GM23338 (cell line): ENCODE data around the gene GUCD1. TPM values are rescaled to one million over a fixed set of nuclear protein-coding genes. Genes with fewer than 3 reads are reported as not detected.
"Not testable (repeated sequence)": the region's sequence is repeated elsewhere in the genome, so short reads cannot be mapped to it uniquely, and the experiment has no call there.

Experiments used
- ATAC-seq: fragments of 200-7000 bp; cut with Tn5 transposase; 3 replicates; pipeline ENCODE4 v1.9.1; 2020
- DNase-seq: peaks from one replicate; pipeline ENCODE4 v3.0.0-alpha.2; 2015; ENCODE audit warnings: low spot score
- H2AFZ ChIP-seq: fragments of 200-600 bp; sonication (generic); 2 replicates; pipeline ENCODE4 v1.8.0; 2016; ENCODE audit warnings: antibody characterized with exemption, mild to moderate bottlenecking, moderate library complexity
- H3F3A ChIP-seq: fragments of 200-600 bp; sonication (generic); replicated peaks from 2 replicates; pipeline ENCODE4 v1.8.0; 2017; ENCODE audit warnings: antibody characterized with exemption, mixed run types, low read depth
- H3K27ac ChIP-seq: fragments of 200-600 bp; sonication (generic); 2 replicates; pipeline ENCODE4 v1.6.1; 2016; ENCODE audit warnings: low read depth
- H3K27me3 ChIP-seq: fragments of 200-600 bp; sonication (generic); 2 replicates; pipeline ENCODE4 v1.8.0; 2016; ENCODE audit warnings: mild to moderate bottlenecking, mixed run types, moderate library complexity; ENCODE audit not compliant: insufficient read depth
- H3K36me3 ChIP-seq: fragments of 200-600 bp; sonication (generic); 2 replicates; pipeline ENCODE4 v1.8.0; 2016; ENCODE audit warnings: mild to moderate bottlenecking; ENCODE audit not compliant: insufficient read depth
- H3K4me1 ChIP-seq: fragments of 200-600 bp; sonication (generic); 2 replicates; pipeline ENCODE4 v1.8.0; 2016; ENCODE audit warnings: mild to moderate bottlenecking, moderate library complexity; ENCODE audit not compliant: insufficient read depth
- H3K4me2 ChIP-seq: fragments of 200-600 bp; sonication (generic); 2 replicates; pipeline ENCODE4 v1.7.1; 2017; ENCODE audit warnings: mixed run types
- H3K4me3 ChIP-seq: fragments of 200-600 bp; sonication (generic); 2 replicates; pipeline ENCODE4 v1.6.1; 2016; ENCODE audit warnings: mixed run types
- H3K79me2 ChIP-seq: fragments of 200-600 bp; sonication (generic); replicated peaks from 2 replicates; pipeline ENCODE4 v1.8.0; 2017; ENCODE audit warnings: mild to moderate bottlenecking; ENCODE audit not compliant: insufficient read depth
- H3K9me2 ChIP-seq: fragments of 200-600 bp; sonication (generic); 2 replicates; pipeline ENCODE4 v1.8.0; 2017; ENCODE audit not compliant: insufficient read depth
- H4K20me1 ChIP-seq: fragments of 200-600 bp; sonication (generic); replicated peaks from 2 replicates; pipeline ENCODE4 v1.8.0; 2017; ENCODE audit warnings: mild to moderate bottlenecking; ENCODE audit not compliant: insufficient read depth
- H3K27ac Mint-ChIP-seq: 2 replicates; pipeline ENCODE4 v1.8.0; 2020; ENCODE audit warnings: inconsistent platforms, mild to moderate bottlenecking, moderate library complexity, mixed read lengths
- H3K27me3 Mint-ChIP-seq: 3 replicates; pipeline ENCODE4 v1.8.0; 2022; ENCODE audit warnings: low read depth, mild to moderate bottlenecking, moderate library complexity, mixed read lengths, inconsistent platforms; ENCODE audit not compliant: insufficient read depth, poor library complexity
- H3K36me3 Mint-ChIP-seq: 3 replicates; pipeline ENCODE4 v1.8.0; 2021; ENCODE audit warnings: low read depth, mild to moderate bottlenecking, inconsistent platforms, moderate library complexity, mixed read lengths
- H3K4me1 Mint-ChIP-seq: 3 replicates; pipeline ENCODE4 v1.8.0; 2020; ENCODE audit warnings: mild to moderate bottlenecking, inconsistent platforms, mixed read lengths
- H3K4me3 Mint-ChIP-seq: 3 replicates; pipeline ENCODE4 v1.8.0; 2021; ENCODE audit warnings: moderate library complexity, mild to moderate bottlenecking, inconsistent platforms, mixed read lengths
- H3K9me3 Mint-ChIP-seq: 3 replicates; pipeline ENCODE4 v1.8.0; 2020; ENCODE audit warnings: moderate library complexity, mild to moderate bottlenecking, inconsistent platforms, mixed read lengths
- CREB1 ChIP-seq: fragments of 250-450 bp; sonication (Bioruptor Pico); IDR thresholded peaks from 2 replicates; pipeline ENCODE4 v1.5.0; 2020; ENCODE audit warnings: low read depth, mild to moderate bottlenecking, moderate library complexity
- ETS1 ChIP-seq: IDR thresholded peaks from 2 replicates; pipeline ENCODE4 v1.6.1; 2016; ENCODE audit warnings: antibody characterized with exemption
- EZH2 ChIP-seq: fragments of 200-600 bp; sonication (generic); IDR thresholded peaks from one replicate; pipeline ENCODE4 v1.8.0; 2017; ENCODE audit warnings: antibody characterized with exemption, mild to moderate bottlenecking, low read depth; ENCODE audit not compliant: unreplicated experiment
- EZH2phosphoT487 ChIP-seq: fragments of 200-600 bp; sonication (generic); IDR thresholded peaks from one replicate; pipeline ENCODE4 v1.8.1; 2018; ENCODE audit warnings: antibody characterized with exemption; ENCODE audit not compliant: unreplicated experiment
- JUNB ChIP-seq: IDR thresholded peaks from one replicate; pipeline ENCODE4 v1.6.1; 2016; ENCODE audit warnings: antibody characterized with exemption; ENCODE audit not compliant: unreplicated experiment
- POLR2AphosphoS5 ChIP-seq: IDR thresholded peaks from 2 replicates; pipeline ENCODE4 v1.6.1; 2016; ENCODE audit warnings: antibody characterized with exemption, low read depth
- REST ChIP-seq: IDR thresholded peaks from one replicate; pipeline ENCODE4 v1.6.1; 2018; ENCODE audit warnings: antibody characterized with exemption; ENCODE audit not compliant: unreplicated experiment
- ZNF114 ChIP-seq: fragments of 250-450 bp; sonication (Bioruptor Pico); IDR thresholded peaks from 2 replicates; pipeline ENCODE4 v1.5.0; 2020; ENCODE audit warnings: mild to moderate bottlenecking, moderate library complexity
- ZNF462 ChIP-seq: fragments of 250-450 bp; sonication (Bioruptor Pico); IDR thresholded peaks from 2 replicates; pipeline ENCODE4 v1.5.0; 2020; ENCODE audit warnings: mild to moderate bottlenecking, moderate library complexity
- polyA plus RNA-seq: library from polyadenylated mRNA; unstranded; fragments of >200 nt; fragmentation: Nextera tagmentation; extraction: Ambion mirVana; gene quantifications from 2 replicates; pipeline ENCODE4 v1.2.1, GENCODE V29; 2016
- total RNA-seq: library from RNA; depleted of rRNA; stranded (reverse); fragments of >200 nt; shearing (Covaris generic); gene quantifications from 2 replicates; pipeline ENCODE4 v1.2.3, GENCODE V29; 2014

The GUCD1 gene
- total and polyA plus RNA-seq, 2 experiments from 2014 or later: 39.0 to 106 TPM

- TF ChIP-seq CREB1 (CRISPR knock-in tag): no peak
- no peak for TF ChIP-seq JUNB
- no peak for TF ChIP-seq REST
- no peak for TF ChIP-seq ZNF462 (CRISPR knock-in tag)
- TF ChIP-seq EZH2phosphoT487: no peak
- no peak for TF ChIP-seq ETS1
- no peak for TF ChIP-seq POLR2AphosphoS5
- TF ChIP-seq EZH2: no peak
- TF ChIP-seq ZNF114 (CRISPR knock-in tag): no peak
- H3K79me2 ChIP-seq: no peaks in the 10 kb centered on the region
- no peak overlapping the region for H3K4me3 Mint-ChIP-seq
- H3K27ac ChIP-seq: no peak overlapping the region
- peaks cover 4% of the 10 kb centered on the region; the same call in 1 of the 2 replicates for H3K4me1 ChIP-seq
- H3K36me3 Mint-ChIP-seq: no peaks in the 10 kb centered on the region
- H3K4me3 ChIP-seq: no peak overlapping the region
- H3K27me3 ChIP-seq: no peaks in the 10 kb centered on the region
- no peak overlapping the region; the same call in 1 of the 2 replicates for H3K27ac Mint-ChIP-seq
- no peaks in the 10 kb centered on the region for H3K9me3 Mint-ChIP-seq
- H3K9me2 ChIP-seq: no peaks in the 10 kb centered on the region
- peaks cover 12% of the 10 kb centered on the region for H3K27me3 Mint-ChIP-seq
- DNase-seq (no peak), ATAC-seq (no peak)
- no peak overlapping the region for H3K4me2 ChIP-seq
- H4K20me1 ChIP-seq: no peaks in the 10 kb centered on the region
- H2AFZ ChIP-seq: no peak overlapping the region
- no peaks in the 10 kb centered on the region for H3K36me3 ChIP-seq
- no peaks in the 10 kb centered on the region for H3F3A ChIP-seq
- peaks cover 27% of the 10 kb centered on the region for H3K4me1 Mint-ChIP-seq
Measured at GRCh38 chr22:24601217-24602104, 46.5 kb upstream of the GUCD1 start.

GRCh38 chr22:24599958-24600715 lies 45.2 kb upstream of the GUCD1 start:
- H3F3A ChIP-seq, H3K4me2 ChIP-seq, H2AFZ ChIP-seq, ATAC-seq, H3K9me2 ChIP-seq, H3K27me3 ChIP-seq, H3K9me3 Mint-ChIP-seq, H3K27ac Mint-ChIP-seq, H3K79me2 ChIP-seq, DNase-seq, H3K36me3 Mint-ChIP-seq, H3K4me3 ChIP-seq, H4K20me1 ChIP-seq, H3K27ac ChIP-seq, H3K4me1 ChIP-seq, H3K4me3 Mint-ChIP-seq, H3K36me3 ChIP-seq: not testable (repeated sequence)
- Mint-ChIP-seq H3K4me1 (peaks cover 27% of the 10 kb centered on the region), H3K27me3 (peaks cover 12% of the 10 kb centered on the region)
